B cell (primary cell): ENCODE measurements around the gene KIAA1217.

Experiments used
- EZH2 ChIP-seq: IDR thresholded peaks from 2 replicates; pipeline ENCODE4 v1.6.1; 2012; ENCODE audit warnings: borderline replicate concordance, low read depth, mild to moderate bottlenecking, moderate library complexity, low read length; ENCODE audit not compliant: insufficient read depth, poor library complexity, severe bottlenecking
- TF ChIP-seq, protein P1 (sequence below): fragments of 200-600 bp; IDR thresholded peaks from one replicate; pipeline ENCODE4 v1.8.0; 2022; ENCODE audit warnings: antibody characterized with exemption, mild to moderate bottlenecking

DNA sequence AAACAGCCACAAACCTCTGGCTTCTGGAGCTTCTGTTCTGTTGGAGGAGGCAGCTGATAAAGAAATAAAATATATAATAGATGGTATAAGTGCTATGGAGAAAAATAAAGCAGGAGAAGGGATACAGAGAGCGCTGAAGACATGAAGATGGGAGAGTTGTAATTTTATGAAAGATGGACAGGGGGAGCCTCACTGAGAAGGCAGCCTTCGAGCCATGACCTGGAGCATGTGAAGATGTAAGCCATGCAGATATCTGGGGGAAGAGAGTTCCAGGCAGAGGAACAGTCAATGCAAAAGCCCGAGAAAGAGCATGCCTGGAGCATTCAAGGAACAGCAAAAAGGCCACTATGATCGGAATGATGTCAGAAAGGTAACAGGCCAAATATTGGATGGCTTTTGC is 187.5 kb downstream of the KIAA1217 start:
- TF ChIP-seq, protein P1, sequence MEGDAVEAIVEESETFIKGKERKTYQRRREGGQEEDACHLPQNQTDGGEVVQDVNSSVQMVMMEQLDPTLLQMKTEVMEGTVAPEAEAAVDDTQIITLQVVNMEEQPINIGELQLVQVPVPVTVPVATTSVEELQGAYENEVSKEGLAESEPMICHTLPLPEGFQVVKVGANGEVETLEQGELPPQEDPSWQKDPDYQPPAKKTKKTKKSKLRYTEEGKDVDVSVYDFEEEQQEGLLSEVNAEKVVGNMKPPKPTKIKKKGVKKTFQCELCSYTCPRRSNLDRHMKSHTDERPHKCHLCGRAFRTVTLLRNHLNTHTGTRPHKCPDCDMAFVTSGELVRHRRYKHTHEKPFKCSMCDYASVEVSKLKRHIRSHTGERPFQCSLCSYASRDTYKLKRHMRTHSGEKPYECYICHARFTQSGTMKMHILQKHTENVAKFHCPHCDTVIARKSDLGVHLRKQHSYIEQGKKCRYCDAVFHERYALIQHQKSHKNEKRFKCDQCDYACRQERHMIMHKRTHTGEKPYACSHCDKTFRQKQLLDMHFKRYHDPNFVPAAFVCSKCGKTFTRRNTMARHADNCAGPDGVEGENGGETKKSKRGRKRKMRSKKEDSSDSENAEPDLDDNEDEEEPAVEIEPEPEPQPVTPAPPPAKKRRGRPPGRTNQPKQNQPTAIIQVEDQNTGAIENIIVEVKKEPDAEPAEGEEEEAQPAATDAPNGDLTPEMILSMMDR = no peak
- no peak for TF ChIP-seq EZH2
